H1 (cell line): ENCODE measurements around the gene BTBD3. TPM values are rescaled to one million over a fixed set of nuclear protein-coding genes. Genes with fewer than 3 reads are reported as not detected.

ENCODE experiments used
- CTCF ChIA-PET: fragments of 300-600 bp; sonication (Branson Sonifier 250); formaldehyde crosslinking; loops from one replicate; lab custom pipeline; 2021; ENCODE audit not compliant: partially characterized antibody; lab: Charles Lee
- POLR2A ChIA-PET: fragments of 300-600 bp; sonication (Branson Sonifier 250); formaldehyde crosslinking; loops from one replicate; lab custom pipeline; 2021; ENCODE audit warnings: inconsistent platforms; ENCODE audit not compliant: partially characterized antibody; lab: Charles Lee
- DNase-seq, 2 experiments: peaks; one replicate each; pipeline versions ENCODE4 v3.0.0 to v3.0.0-alpha.2; 2010 to 2022; ENCODE audit warnings: low spot score in 2 of 2, low read depth in 1 of 2, mixed read lengths in 1 of 2
- FAIRE-seq: peaks from 2 replicates; lab custom pipeline; 2011; peaks lifted over from hg19 to GRCh38; lab: Jason Lieb, UNC
- H2AFZ ChIP-seq: 2 replicates; pipeline ENCODE4 v1.8.1; 2012; ENCODE audit warnings: low read length, inconsistent platforms
- H2AK5ac ChIP-seq: 2 replicates; pipeline ENCODE4 v1.6.1; 2013; ENCODE audit warnings: low read depth, low read length
- H2BK120ac ChIP-seq: replicated peaks from 2 replicates; pipeline ENCODE3; 2013; ENCODE audit warnings: low read depth, low read length, inconsistent platforms
- H2BK12ac ChIP-seq: 2 replicates; pipeline ENCODE4 v1.6.1; 2013; ENCODE audit warnings: low read depth, low read length
- H2BK15ac ChIP-seq: 2 replicates; pipeline ENCODE4 v1.6.1; 2013; ENCODE audit warnings: low read length
- H2BK20ac ChIP-seq: 2 replicates; pipeline ENCODE4 v1.6.1; 2013; ENCODE audit warnings: low read length
- H2BK5ac ChIP-seq: 2 replicates; pipeline ENCODE4 v1.6.1; 2013; ENCODE audit warnings: low read depth, low read length
- H3K14ac ChIP-seq: 2 replicates; pipeline ENCODE4 v1.6.1; 2013; ENCODE audit warnings: inconsistent platforms; ENCODE audit not compliant: insufficient read length
- H3K18ac ChIP-seq: 2 replicates; pipeline ENCODE4 v1.6.1; 2013; ENCODE audit warnings: low read length; ENCODE audit errors: extremely low read depth
- H3K23ac ChIP-seq: 2 replicates; pipeline ENCODE4 v1.6.1; 2013; ENCODE audit warnings: inconsistent platforms; ENCODE audit not compliant: insufficient read length
- H3K23me2 ChIP-seq: 2 replicates; pipeline ENCODE4 v1.6.1; 2013; ENCODE audit warnings: low read depth, low read length
- H3K27ac ChIP-seq: 2 replicates; pipeline ENCODE4 v1.6.1; 2011; ENCODE audit warnings: low read depth, low read length, inconsistent platforms
- H3K27me3 ChIP-seq, 4 experiments: replicated peaks in 1 of 4; 1 replicate in 1 of 4; 2 replicates in 3 of 4; pipeline versions ENCODE4 v1.6.1 to v1.8.1; 2011 to 2013; ENCODE audit warnings: low read length in 3 of 4, mild to moderate bottlenecking in 3 of 4, inconsistent platforms in 2 of 4, mixed read lengths in 2 of 4, moderate library complexity in 1 of 4; ENCODE audit not compliant: control insufficient read depth in 3 of 4, insufficient read depth in 3 of 4; ENCODE audit errors: extremely low read depth in 1 of 4
- H3K36me3 ChIP-seq, 4 experiments: 2 replicates each; pipeline versions ENCODE4 v1.6.1 to v1.8.1; 2011 to 2013; ENCODE audit warnings: mild to moderate bottlenecking in 4 of 4, low read length in 3 of 4, moderate library complexity in 2 of 4, control low read depth in 1 of 4, inconsistent platforms in 1 of 4; ENCODE audit not compliant: insufficient read depth in 4 of 4, control insufficient read depth in 2 of 4
- H3K4ac ChIP-seq: replicated peaks from 2 replicates; pipeline ENCODE3; 2013; ENCODE audit warnings: low read length, low read depth, mixed read lengths, inconsistent platforms; ENCODE audit not compliant: insufficient read length
- H3K4me1 ChIP-seq, 4 experiments: replicated peaks in 1 of 4; 1 replicate in 1 of 4; 2 replicates in 3 of 4; pipeline versions ENCODE4 v1.6.1 to v1.8.1; 2011 to 2013; ENCODE audit warnings: low read length in 3 of 4, inconsistent platforms in 2 of 4, mixed read lengths in 1 of 4; ENCODE audit not compliant: insufficient read depth in 4 of 4, control insufficient read depth in 3 of 4
- H3K4me2 ChIP-seq, 2 experiments: 2 replicates each; pipeline versions ENCODE4 v1.6.1 to v1.8.1; 2011 to 2013; ENCODE audit warnings: low read depth in 2 of 2, low read length in 2 of 2, control low read depth in 1 of 2, inconsistent platforms in 1 of 2, mild to moderate bottlenecking in 1 of 2; ENCODE audit not compliant: insufficient read depth in 1 of 2
- H3K4me3 ChIP-seq, 4 experiments: fragments of 200-600, 300-600 bp in 1 of 4; sonication (generic), shearing (Covaris generic), sonication (Bioruptor Twin) in 1 of 4; 2 replicates each; pipeline versions ENCODE4 v1.5.1 to v1.8.1; 2011 to 2016; ENCODE audit warnings: low read length in 4 of 4, low read depth in 3 of 4, control low read depth in 2 of 4, inconsistent platforms in 2 of 4, mild to moderate bottlenecking in 2 of 4, mixed read lengths in 1 of 4, moderate library complexity in 1 of 4; ENCODE audit not compliant: insufficient read depth in 2 of 4; ENCODE audit errors: extremely low read depth in 1 of 4
- H3K56ac ChIP-seq: replicated peaks from 2 replicates; pipeline ENCODE3; 2013; ENCODE audit warnings: low read depth, mild to moderate bottlenecking, mixed read lengths, low read length, inconsistent platforms; ENCODE audit not compliant: insufficient read length
- H3K79me1 ChIP-seq: 2 replicates; pipeline ENCODE4 v1.6.1; 2013; ENCODE audit warnings: low read depth, low read length, control low read depth
- H3K79me2 ChIP-seq, 2 experiments: 2 replicates each; pipeline versions ENCODE4 v1.6.1 to v1.8.1; 2012 to 2013; ENCODE audit warnings: low read length in 2 of 2, mild to moderate bottlenecking in 2 of 2, inconsistent platforms in 1 of 2; ENCODE audit not compliant: insufficient read depth in 2 of 2, control insufficient read depth in 1 of 2
- H3K9ac ChIP-seq, 4 experiments: replicated peaks in 1 of 4; 1 replicate in 1 of 4; 2 replicates in 3 of 4; pipeline versions ENCODE4 v1.6.1 to v1.8.1; 2011 to 2013; ENCODE audit warnings: low read depth in 3 of 4, low read length in 3 of 4, control low read depth in 2 of 4, mild to moderate bottlenecking in 2 of 4, moderate library complexity in 2 of 4, inconsistent platforms in 1 of 4; ENCODE audit errors: extremely low read depth in 1 of 4
- H3K9me3 ChIP-seq, 2 experiments: 2 replicates each; pipeline versions ENCODE4 v1.6.1 to v1.8.1; 2012 to 2013; ENCODE audit warnings: mild to moderate bottlenecking in 2 of 2, moderate library complexity in 2 of 2, control low read depth in 1 of 2, inconsistent platforms in 1 of 2, low read depth in 1 of 2, low read length in 1 of 2, mixed read lengths in 1 of 2; ENCODE audit not compliant: insufficient read depth in 2 of 2
- H4K20me1 ChIP-seq, 2 experiments: replicated peaks in 1 of 2; 2 replicates each; pipeline versions ENCODE3 to v1.8.1; 2011 to 2013; ENCODE audit warnings: inconsistent platforms in 2 of 2, low read length in 2 of 2, mild to moderate bottlenecking in 1 of 2; ENCODE audit not compliant: insufficient read depth in 2 of 2, control insufficient read depth in 1 of 2
- H4K5ac ChIP-seq: 2 replicates; pipeline ENCODE4 v1.6.1; 2013; ENCODE audit warnings: low read length, low read depth, mixed read lengths, inconsistent platforms; ENCODE audit not compliant: insufficient read length
- H4K8ac ChIP-seq: 2 replicates; pipeline ENCODE4 v1.8.0; 2013; ENCODE audit warnings: mild to moderate bottlenecking, moderate library complexity, low read length, inconsistent platforms; ENCODE audit not compliant: insufficient read depth; ENCODE audit errors: extremely low read depth
- H4K91ac ChIP-seq: replicated peaks from 2 replicates; pipeline ENCODE3; 2013; ENCODE audit warnings: low read length, mixed read lengths, inconsistent platforms; ENCODE audit not compliant: insufficient read length
- BACH1 ChIP-seq: IDR thresholded peaks from 2 replicates; pipeline ENCODE4 v1.6.1; 2012; ENCODE audit warnings: low read length, improper control_type of control experiment
- CBX5 ChIP-seq: fragments of 300-800, 300-1000 bp; sonication (generic); IDR thresholded peaks from 2 replicates; pipeline ENCODE4 v1.7.1; 2016; ENCODE audit warnings: antibody characterized with exemption, low read length, low read depth
- CHD1 ChIP-seq: IDR thresholded peaks from 2 replicates; pipeline ENCODE4 v1.6.1; 2012; ENCODE audit warnings: low read depth, low read length, improper control_type of control experiment
- EGR1 ChIP-seq: IDR thresholded peaks from 2 replicates; pipeline ENCODE4 v1.6.1; 2011; ENCODE audit warnings: low read depth, low read length, borderline replicate concordance
- GABPA ChIP-seq: IDR thresholded peaks from 2 replicates; pipeline ENCODE4 v1.6.1; 2011; ENCODE audit warnings: mild to moderate bottlenecking, low read length, moderate library complexity, borderline replicate concordance; ENCODE audit not compliant: insufficient read depth
- KDM4A ChIP-seq: IDR thresholded peaks from one replicate; pipeline ENCODE4 v1.7.1; 2012; ENCODE audit warnings: low read depth, mild to moderate bottlenecking, moderate library complexity, low read length, inconsistent platforms; ENCODE audit not compliant: severe bottlenecking
- KDM5A ChIP-seq: fragments of 200-600 bp; IDR thresholded peaks from 2 replicates; pipeline ENCODE4 v1.7.1; 2012; ENCODE audit warnings: mild to moderate bottlenecking, low read length, inconsistent platforms, mixed read lengths
- SIX5 ChIP-seq: IDR thresholded peaks from 2 replicates; pipeline ENCODE4 v1.6.1; 2011; ENCODE audit warnings: mild to moderate bottlenecking, low read depth, low read length
- SP2 ChIP-seq: IDR thresholded peaks from 2 replicates; pipeline ENCODE4 v1.6.1; 2012; ENCODE audit warnings: mild to moderate bottlenecking, low read length, inconsistent platforms
- SRF ChIP-seq: IDR thresholded peaks from 2 replicates; pipeline ENCODE4 v1.6.1; 2011; ENCODE audit warnings: mild to moderate bottlenecking, low read depth, low read length, moderate library complexity
- TBP ChIP-seq: IDR thresholded peaks from 2 replicates; pipeline ENCODE4 v1.6.1; 2011; ENCODE audit warnings: low read depth, low read length, improper control_type of control experiment
- polyA plus RNA-seq, 7 experiments: library from polyadenylated mRNA; depleted of rRNA in 3 of 7; stranded (reverse) in 5 of 7; unstranded in 2 of 7; fragments of >200 nt in 5 of 7; fragments of 200-250 nt in 2 of 7; gene quantifications; 1 replicate in 5 of 7; 2 replicates in 1 of 7; 4 replicates in 1 of 7; pipeline versions ENCODE4 v1.2.1 to v1.2.3, GENCODE V29; 2011 to 2013; ENCODE audit warnings: missing spikeins in 2 of 7, mixed read lengths in 2 of 7
- total RNA-seq: library from RNA; stranded (reverse); fragmentation: NEBNext Ultra II Directional; extraction: Animal tissue kit (Norgen Biotek cat#: 25700); gene quantifications from 2 replicates; pipeline ENCODE4 v1.2.1, GENCODE V29; 2021
- TF ChIP-seq, protein P1 (sequence below): IDR thresholded peaks from 2 replicates; pipeline ENCODE4 v1.6.1; 2012; ENCODE audit warnings: low read length, inconsistent platforms

BTBD3 gene
- total and polyA plus RNA-seq, 2 of the 8 experiments (the other 6 are each of a cell fraction or from before 2014, with no cell fraction given): 36.7 to 45.5 TPM

DNA sequence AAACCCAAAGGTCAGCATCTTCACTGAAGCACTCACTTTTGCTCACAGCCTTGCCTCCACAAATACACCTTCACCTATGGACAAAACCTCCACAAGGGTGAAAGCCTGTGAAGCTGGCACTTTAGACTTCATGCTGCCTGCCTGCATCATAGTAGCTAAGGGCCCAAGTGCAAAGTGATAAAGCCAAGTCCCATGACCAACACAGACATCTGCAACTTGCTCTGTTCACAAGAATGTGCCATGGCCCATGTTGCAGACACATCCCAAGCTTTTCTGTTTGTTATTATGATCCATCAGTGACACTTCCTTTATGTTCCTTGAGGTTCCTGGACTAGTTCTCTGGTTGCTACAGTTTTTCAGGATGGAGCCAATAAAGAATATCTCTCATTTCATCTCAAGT lies 31.1 kb downstream of the BTBD3 start:
- Histone ChIP-seq H2BK120ac (no peak overlapping the region), H2BK15ac (no peak overlapping the region), H3K4me2 (no peak overlapping the region), H4K8ac (no peak overlapping the region), H2BK20ac (no peak overlapping the region), H3K9ac (no peak overlapping the region), H3K4me1 (no peaks in the 10 kb centered on the region), H3K9me3 (no peaks in the 10 kb centered on the region), H3K23ac (no peak overlapping the region), H2AK5ac (no peak overlapping the region), H3K18ac (no peak overlapping the region), H3K36me3 (no peaks in the 10 kb centered on the region; a peak in 1 of 8 replicates), H3K14ac (no peak overlapping the region), H2BK5ac (no peak overlapping the region), H3K79me2 (no peaks in the 10 kb centered on the region), H3K27me3 (no peaks in the 10 kb centered on the region), H3K79me1 (no peaks in the 10 kb centered on the region), H4K5ac (no peak overlapping the region), H3K27ac (no peak overlapping the region), H3K23me2 (no peaks in the 10 kb centered on the region), H3K4ac (no peak overlapping the region), H2AFZ (no peak overlapping the region), H3K56ac (no peak overlapping the region), H4K20me1 (no peaks in the 10 kb centered on the region), H2BK12ac (no peak overlapping the region), H3K4me3 (no peak overlapping the region), H4K91ac (no peak overlapping the region)
- DNase-seq: no peak
- ChIA-PET POLR2A (no interaction called here), CTCF (interaction anchor here (1.0 to 2.1 kb wide), 2 partner anchors 9 to 10 kb away, joined by 4 to 6 read pairs; no protein-coding TSS in a partner anchor)
- TF ChIP-seq KDM4A: no peak
- TF ChIP-seq SIX5: no peak
- TF ChIP-seq CHD1: no peak
- TF ChIP-seq, protein P1, sequence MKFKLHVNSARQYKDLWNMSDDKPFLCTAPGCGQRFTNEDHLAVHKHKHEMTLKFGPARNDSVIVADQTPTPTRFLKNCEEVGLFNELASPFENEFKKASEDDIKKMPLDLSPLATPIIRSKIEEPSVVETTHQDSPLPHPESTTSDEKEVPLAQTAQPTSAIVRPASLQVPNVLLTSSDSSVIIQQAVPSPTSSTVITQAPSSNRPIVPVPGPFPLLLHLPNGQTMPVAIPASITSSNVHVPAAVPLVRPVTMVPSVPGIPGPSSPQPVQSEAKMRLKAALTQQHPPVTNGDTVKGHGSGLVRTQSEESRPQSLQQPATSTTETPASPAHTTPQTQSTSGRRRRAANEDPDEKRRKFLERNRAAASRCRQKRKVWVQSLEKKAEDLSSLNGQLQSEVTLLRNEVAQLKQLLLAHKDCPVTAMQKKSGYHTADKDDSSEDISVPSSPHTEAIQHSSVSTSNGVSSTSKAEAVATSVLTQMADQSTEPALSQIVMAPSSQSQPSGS: no peak
- TF ChIP-seq GABPA: no peak
- TF ChIP-seq KDM5A: no peak
- no peak for TF ChIP-seq EGR1
- no peak for TF ChIP-seq CBX5
- no peak for TF ChIP-seq SRF
- TF ChIP-seq TBP: no peak
- TF ChIP-seq BACH1: no peak
- TF ChIP-seq SP2: no peak
- FAIRE-seq: no peak
